SU-DHL-6 (cell line): Measurements from ENCODE around the gene DIRAS2.
"Not testable (repeated sequence)": the region's sequence is repeated elsewhere in the genome, so short reads cannot be mapped to it uniquely, and the experiment has no call there.

Experiments
- H2AFZ ChIP-seq: fragments of 200-600 bp; sonication (generic); 2 replicates; pipeline ENCODE4 v1.6.1; 2014; ENCODE audit warnings: low read depth, mild to moderate bottlenecking, moderate library complexity, mixed read lengths, antibody characterized with exemption, low read length; ENCODE audit not compliant: severe bottlenecking
- H3F3A ChIP-seq: fragments of 200-600 bp; shearing (Covaris generic); 2 replicates; pipeline ENCODE4 v1.6.0; 2016; ENCODE audit warnings: antibody characterized with exemption, mild to moderate bottlenecking; ENCODE audit not compliant: insufficient read depth
- H3K27ac ChIP-seq: fragments of 200-600 bp; sonication (generic); 2 replicates; pipeline ENCODE4 v1.5.1; 2016; ENCODE audit warnings: low read depth, mild to moderate bottlenecking, low read length, moderate library complexity, mixed read lengths
- H3K27me3 ChIP-seq: fragments of 200-600 bp; sonication (generic), shearing (Covaris generic); 2 replicates; pipeline ENCODE4 v1.6.0; 2014; ENCODE audit warnings: mild to moderate bottlenecking, low read length
- H3K36me3 ChIP-seq: fragments of 200-600 bp; sonication (generic); 2 replicates; pipeline ENCODE4 v1.6.1; 2014; ENCODE audit warnings: mild to moderate bottlenecking, low read length, mixed read lengths
- H3K4me2 ChIP-seq: fragments of 300-600, 200-600 bp; shearing (Covaris generic), sonication (generic); 2 replicates; pipeline ENCODE4 v1.6.0; 2014; ENCODE audit warnings: low read length, low read depth, mild to moderate bottlenecking; ENCODE audit not compliant: poor library complexity, severe bottlenecking
- H3K4me3 ChIP-seq: fragments of 200-600 bp; sonication (generic); 2 replicates; pipeline ENCODE4 v1.5.1; 2014; ENCODE audit warnings: antibody characterized with exemption, low read length, mild to moderate bottlenecking, mixed read lengths; ENCODE audit not compliant: insufficient read depth, poor library complexity, severe bottlenecking
- H3K79me2 ChIP-seq: fragments of 200-600 bp; sonication (generic); 2 replicates; pipeline ENCODE4 v1.6.1; 2014; ENCODE audit warnings: mild to moderate bottlenecking, low read length, moderate library complexity; ENCODE audit not compliant: insufficient read depth
- H3K9ac ChIP-seq: fragments of 200-600 bp; sonication (generic); 2 replicates; pipeline ENCODE4 v1.7.0; 2014; ENCODE audit warnings: mild to moderate bottlenecking, low read length
- H3K9me2 ChIP-seq: fragments of 200-600 bp; sonication (generic); replicated peaks from 2 replicates; pipeline ENCODE4 v1.6.1; 2014; ENCODE audit warnings: low read length; ENCODE audit not compliant: insufficient read depth
- H3K9me3 ChIP-seq: fragments of 200-600 bp; sonication (generic); 2 replicates; pipeline ENCODE4 v1.6.1; 2014; ENCODE audit warnings: low read length, mixed read lengths; ENCODE audit not compliant: insufficient read depth
- H4K20me1 ChIP-seq: fragments of 200-600 bp; sonication (generic); 2 replicates; pipeline ENCODE4 v1.6.1; 2014; ENCODE audit warnings: low read depth, mild to moderate bottlenecking, antibody characterized with exemption, low read length, moderate library complexity, mixed read lengths
- EZH2phosphoT487 ChIP-seq: fragments of 200-600 bp; sonication (generic), shearing (Covaris generic); conservative IDR thresholded peaks from 2 replicates; pipeline ENCODE4 v1.6.1; 2018; ENCODE audit warnings: mild to moderate bottlenecking, antibody characterized with exemption, low read length, moderate library complexity, mixed read lengths
- TF ChIP-seq, protein P1 (sequence below): fragments of 200-600 bp; sonication (generic); IDR thresholded peaks from one replicate; pipeline ENCODE4 v1.5.1; 2017; ENCODE audit warnings: antibody characterized with exemption, mild to moderate bottlenecking, low read length, moderate library complexity; ENCODE audit not compliant: insufficient read depth, poor library complexity, severe bottlenecking

DIRAS2 gene

DNA sequence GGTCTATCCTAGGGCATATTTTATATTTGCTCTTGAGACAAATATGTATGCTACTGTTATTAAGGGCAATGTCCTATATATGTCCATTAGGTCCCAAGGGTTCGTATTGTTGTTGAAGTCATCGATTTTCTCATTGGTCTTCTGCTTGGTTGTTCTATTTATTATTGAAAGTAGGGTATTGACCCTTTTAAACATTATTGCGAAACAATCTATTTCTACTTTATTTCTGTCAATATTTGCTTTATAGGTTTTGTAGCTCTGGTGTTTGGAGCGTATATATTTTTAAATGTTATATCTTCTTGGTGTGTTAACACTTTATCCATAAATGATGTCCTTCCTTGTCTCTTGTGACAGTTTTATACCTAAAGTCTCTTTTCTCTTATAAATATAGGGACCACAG lies 16.2 kb upstream of the DIRAS2 start:
- Histone ChIP-seq H3K9me3 (no peaks in the 10 kb centered on the region), H3K79me2 (no peaks in the 10 kb centered on the region), H3K27me3 (no peaks in the 10 kb centered on the region), H3K4me2 (no peak overlapping the region), H3K36me3 (no peaks in the 10 kb centered on the region), H3K4me3 (no peak overlapping the region), H3K9me2 (no peaks in the 10 kb centered on the region), H4K20me1 (no peaks in the 10 kb centered on the region), H3F3A (no peaks in the 10 kb centered on the region), H2AFZ (no peak overlapping the region), H3K9ac (no peak overlapping the region), H3K27ac (no peak overlapping the region)
- TF ChIP-seq EZH2phosphoT487, result no peak
- TF ChIP-seq, protein P1, sequence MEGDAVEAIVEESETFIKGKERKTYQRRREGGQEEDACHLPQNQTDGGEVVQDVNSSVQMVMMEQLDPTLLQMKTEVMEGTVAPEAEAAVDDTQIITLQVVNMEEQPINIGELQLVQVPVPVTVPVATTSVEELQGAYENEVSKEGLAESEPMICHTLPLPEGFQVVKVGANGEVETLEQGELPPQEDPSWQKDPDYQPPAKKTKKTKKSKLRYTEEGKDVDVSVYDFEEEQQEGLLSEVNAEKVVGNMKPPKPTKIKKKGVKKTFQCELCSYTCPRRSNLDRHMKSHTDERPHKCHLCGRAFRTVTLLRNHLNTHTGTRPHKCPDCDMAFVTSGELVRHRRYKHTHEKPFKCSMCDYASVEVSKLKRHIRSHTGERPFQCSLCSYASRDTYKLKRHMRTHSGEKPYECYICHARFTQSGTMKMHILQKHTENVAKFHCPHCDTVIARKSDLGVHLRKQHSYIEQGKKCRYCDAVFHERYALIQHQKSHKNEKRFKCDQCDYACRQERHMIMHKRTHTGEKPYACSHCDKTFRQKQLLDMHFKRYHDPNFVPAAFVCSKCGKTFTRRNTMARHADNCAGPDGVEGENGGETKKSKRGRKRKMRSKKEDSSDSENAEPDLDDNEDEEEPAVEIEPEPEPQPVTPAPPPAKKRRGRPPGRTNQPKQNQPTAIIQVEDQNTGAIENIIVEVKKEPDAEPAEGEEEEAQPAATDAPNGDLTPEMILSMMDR, result no peak

DNA sequence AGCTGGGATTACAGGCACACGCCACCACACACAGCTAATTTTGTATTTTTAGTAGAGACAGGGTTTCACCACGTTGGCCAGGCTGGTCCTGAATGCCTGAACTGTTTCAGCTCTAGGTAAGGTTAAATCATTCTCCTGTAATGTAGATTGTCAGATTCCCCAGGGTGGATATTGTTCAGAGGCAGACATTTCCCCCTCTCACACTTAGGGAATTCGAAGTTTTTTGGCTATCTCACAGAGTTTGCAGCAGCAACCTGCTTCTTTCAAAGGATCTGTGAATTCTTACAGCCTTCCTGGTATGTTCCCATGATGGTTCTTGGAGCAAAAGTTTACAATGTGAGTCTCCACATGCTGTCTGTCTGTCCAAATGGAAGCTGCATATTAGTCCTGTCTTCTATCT lies 15.6 kb upstream of the DIRAS2 start:
- no peaks in the 10 kb centered on the region for H3K9me2 ChIP-seq
- H3K79me2 ChIP-seq, result no peaks in the 10 kb centered on the region
- H3K27me3 ChIP-seq, result no peaks in the 10 kb centered on the region
- no peak overlapping the region for H3K4me2 ChIP-seq
- no peaks in the 10 kb centered on the region for H4K20me1 ChIP-seq
- H3K36me3 ChIP-seq, result no peaks in the 10 kb centered on the region
- H3K27ac ChIP-seq, result no peak overlapping the region
- H2AFZ ChIP-seq, result no peak overlapping the region
- H3K4me3 ChIP-seq, result no peak overlapping the region
- H3K9me3 ChIP-seq, result no peaks in the 10 kb centered on the region
- no peak for TF ChIP-seq EZH2phosphoT487
- TF ChIP-seq, protein P1, result no peak
- H3F3A ChIP-seq, result no peaks in the 10 kb centered on the region
- no peak overlapping the region for H3K9ac ChIP-seq

DNA sequence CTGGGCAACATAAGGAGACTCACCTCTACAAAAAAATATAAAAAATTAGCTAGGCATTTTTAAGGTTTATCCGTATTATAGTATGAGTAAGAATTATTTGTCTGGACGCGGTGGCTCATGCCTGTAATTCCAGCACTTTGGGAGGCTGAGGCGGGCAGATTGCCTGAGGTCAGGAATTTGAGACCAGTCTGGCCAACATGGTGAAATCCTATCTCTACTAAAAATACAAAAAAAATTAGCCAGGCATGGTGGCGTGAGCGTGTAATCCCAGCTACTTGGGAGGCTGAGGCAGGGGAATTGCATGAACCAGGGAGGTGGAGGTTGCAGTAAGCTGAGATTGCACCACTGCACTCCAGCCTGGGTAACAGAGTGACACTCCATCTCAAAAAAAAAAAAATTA lies 14.3 kb upstream of the DIRAS2 start:
- not testable (repeated sequence) for H4K20me1 ChIP-seq, H3F3A ChIP-seq, H3K4me3 ChIP-seq, H3K79me2 ChIP-seq, H3K9ac ChIP-seq, H2AFZ ChIP-seq, H3K27ac ChIP-seq, H3K4me2 ChIP-seq, H3K36me3 ChIP-seq, H3K27me3 ChIP-seq, H3K9me2 ChIP-seq, H3K9me3 ChIP-seq

DNA sequence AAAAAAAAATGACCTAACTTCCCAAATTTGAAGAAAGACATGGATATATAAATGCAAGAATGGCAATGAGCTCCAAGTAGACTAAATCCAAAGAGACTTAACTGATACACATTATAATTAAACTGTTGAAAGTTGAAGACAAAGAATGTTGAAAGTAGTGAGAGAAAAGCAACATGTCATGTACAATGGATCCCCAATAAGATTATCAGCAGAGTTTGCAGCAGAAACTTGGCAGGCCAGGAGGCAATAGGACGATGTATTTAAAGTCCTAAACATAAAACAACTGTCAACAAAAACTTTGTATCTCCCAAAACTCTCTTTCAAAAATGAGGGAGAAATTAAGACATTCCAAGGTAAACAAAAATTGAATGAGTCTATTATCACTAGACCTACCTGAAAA lies 8.6 kb upstream of the DIRAS2 start:
- H3K9me3 ChIP-seq, result no peaks in the 10 kb centered on the region
- no peaks in the 10 kb centered on the region for H3K36me3 ChIP-seq
- no peak overlapping the region for H3K9ac ChIP-seq
- no peaks in the 10 kb centered on the region for H3F3A ChIP-seq
- no peak overlapping the region for H3K4me3 ChIP-seq
- no peaks in the 10 kb centered on the region for H3K9me2 ChIP-seq
- H2AFZ ChIP-seq, result no peak overlapping the region
- TF ChIP-seq, protein P1, result no peak
- TF ChIP-seq EZH2phosphoT487, result no peak
- H3K79me2 ChIP-seq, result no peaks in the 10 kb centered on the region
- no peak overlapping the region for H3K27ac ChIP-seq
- H4K20me1 ChIP-seq, result no peaks in the 10 kb centered on the region
- no peaks in the 10 kb centered on the region for H3K27me3 ChIP-seq
- H3K4me2 ChIP-seq, result no peak overlapping the region
